Purkinje cell (primary cell): ENCODE results near the gene RPS26. TPM values are rescaled to one million over a fixed set of nuclear protein-coding genes. Genes with fewer than 3 reads are reported as not detected.

Experiments
- polyA plus RNA-seq: library from polyadenylated mRNA; unstranded; fragments of >200 nt; fragmentation: Nextera tagmentation; gene quantifications from 2 replicates; pipeline ENCODE4 v1.2.1, GENCODE V29; 2014

RPS26 gene
- polyA plus RNA-seq = 495 and 532 TPM in 2 replicates

GRCh38 chr12:56041552-56042429 lies at the start of gene RPS26:
TSS of gene RPS26 (plus strand) at chr12:56041918. CDS start at chr12:56042167, 249 bp downstream.

GRCh38 chr12:55996715-55997534 lies 44.8 kb upstream of the RPS26 start, which contains the start of gene SUOX:
TSS of gene SUOX (plus strand) at chr12:55997276. CDS start at chr12:56002222, 4,946 bp downstream.

GRCh38 chr12:56020423-56021184 lies 21.1 kb upstream of the RPS26 start, which contains the start of gene IKZF4:
TSS of gene IKZF4 (plus strand) at chr12:56021043. CDS start at chr12:56021494, 451 bp downstream.

GRCh38 chr12:56079723-56080555 lies 38.2 kb downstream of the RPS26 start, which contains the start of gene ERBB3:
TSS of gene ERBB3 (plus strand) at chr12:56080165. CDS start at chr12:56080301, 136 bp downstream.

Other genes starting within 250 kb of the RPS26 start
- gene SARNP, start 224.2 kb upstream of the RPS26 start, polyA plus RNA-seq = 124 and 157 TPM in 2 replicates
- 140 and 181 TPM in 2 replicates for gene ORMDL2, start 223.9 kb upstream of the RPS26 start, polyA plus RNA-seq
- 0.98 and 1.7 TPM in 2 replicates for gene DNAJC14, start 212.3 kb upstream of the RPS26 start, polyA plus RNA-seq
- gene MMP19, start 199.0 kb upstream of the RPS26 start, polyA plus RNA-seq = not detected in 2 replicates
- gene PYM1, start 114.0 kb upstream of the RPS26 start, polyA plus RNA-seq = 19.0 and 28.9 TPM in 2 replicates
- gene DGKA, start 110.8 kb upstream of the RPS26 start, polyA plus RNA-seq = 2.0 and 9.5 TPM in 2 replicates
- gene PMEL, start 75.9 kb upstream of the RPS26 start, polyA plus RNA-seq = not detected in 2 replicates
- gene CDK2, start 75.1 kb upstream of the RPS26 start, polyA plus RNA-seq = 0.31 TPM in 1 of 2 replicates, not detected in the other
- 22.5 and 27.6 TPM in 2 replicates for gene RAB5B, start 67.8 kb upstream of the RPS26 start, polyA plus RNA-seq
- 10.7 and 20.8 TPM in 2 replicates for gene SUOX, start 44.6 kb upstream of the RPS26 start, polyA plus RNA-seq
- gene IKZF4, start 20.9 kb upstream of the RPS26 start, polyA plus RNA-seq = 1.0 and 2.1 TPM in 2 replicates
- gene ERBB3, start 38.2 kb downstream of the RPS26 start, polyA plus RNA-seq = 0.07 and 0.63 TPM in 2 replicates
- gene PA2G4, start 62.6 kb downstream of the RPS26 start, polyA plus RNA-seq = 51.7 and 59.1 TPM in 2 replicates
- 1,996 and 2,354 TPM in 2 replicates for gene RPL41, start 74.7 kb downstream of the RPS26 start, polyA plus RNA-seq
- gene ZC3H10, start 76.3 kb downstream of the RPS26 start, polyA plus RNA-seq = 0.46 and 0.65 TPM in 2 replicates
- gene ESYT1, start 86.3 kb downstream of the RPS26 start, polyA plus RNA-seq = 0.99 and 9.1 TPM in 2 replicates
- 99.3 and 105 TPM in 2 replicates for gene MYL6B, start 110.7 kb downstream of the RPS26 start, polyA plus RNA-seq
- gene MYL6, start 116.4 kb downstream of the RPS26 start, polyA plus RNA-seq = 2,053 and 2,241 TPM in 2 replicates
- gene SMARCC2, start 147.6 kb downstream of the RPS26 start, polyA plus RNA-seq = 52.8 and 59.7 TPM in 2 replicates
- 12.4 and 13.5 TPM in 2 replicates for gene RNF41, start 180.0 kb downstream of the RPS26 start, polyA plus RNA-seq
- 28.3 and 36.4 TPM in 2 replicates for gene NABP2, start 182.4 kb downstream of the RPS26 start, polyA plus RNA-seq
- not detected in 2 replicates for gene SLC39A5, start 188.1 kb downstream of the RPS26 start, polyA plus RNA-seq
- gene ANKRD52, start 216.5 kb downstream of the RPS26 start, polyA plus RNA-seq = 4.2 and 10.7 TPM in 2 replicates
- 6.7 and 8.2 TPM in 2 replicates for gene COQ10A, start 225.0 kb downstream of the RPS26 start, polyA plus RNA-seq